ENCODE measurements around the gene RSU1.
A peak's percentile ranks its signal among the peaks of the same experiment; 100 is the strongest.

The RSU1 gene

GRCh38 chr10:16817125-16818019 lies at the start of gene RSU1:
Gene RSU1, minus strand, starts transcription at chr10:16817424. Its CDS starts 343 bp downstream, at chr10:16817081.
- Histone ChIP-seq H3K9ac (ENCODE audit: low read length) (peak within 1 kb of the TSS; percentile 86), H3K36me3 (ENCODE audit: control insufficient read depth, insufficient read depth, low read length) (no peaks in the 10 kb centered on the region), H3K27ac (ENCODE audit: low read depth, low read length) (peak within 1 kb of the TSS; percentile 89), H3K4me1 (ENCODE audit: control insufficient read depth, insufficient read depth, low read length) (peaks cover 4% of the 10 kb centered on the region), H3K27me3 (ENCODE audit: control insufficient read depth, insufficient read depth, low read length) (no peaks in the 10 kb centered on the region), H3K4me3 (ENCODE audit: low read length) (peak within 1 kb of the TSS; percentile 84)

GRCh38 chr10:16866541-16867275 lies 49.5 kb upstream of the RSU1 start:
- no peaks in the 10 kb centered on the region for H3K4me1 ChIP-seq (ENCODE audit: control insufficient read depth, insufficient read depth, low read length)

GRCh38 chr10:16865766-16866165 lies 48.5 kb upstream of the RSU1 start:
- Histone ChIP-seq H3K9ac (ENCODE audit: low read length) (no peak overlapping the region), H3K27ac (ENCODE audit: low read depth, low read length) (no peak overlapping the region), H3K4me1 (ENCODE audit: control insufficient read depth, insufficient read depth, low read length) (no peaks in the 10 kb centered on the region), H3K36me3 (ENCODE audit: control insufficient read depth, insufficient read depth, low read length) (no peaks in the 10 kb centered on the region), H3K27me3 (ENCODE audit: control insufficient read depth, insufficient read depth, low read length) (no peaks in the 10 kb centered on the region), H3K4me3 (ENCODE audit: low read length) (no peak overlapping the region)

More at GRCh38 chr10:16866541-16867275, 49.5 kb upstream of the RSU1 start:
- Histone ChIP-seq H3K9ac (ENCODE audit: low read length) (no peak overlapping the region), H3K36me3 (ENCODE audit: control insufficient read depth, insufficient read depth, low read length) (no peaks in the 10 kb centered on the region), H3K27ac (ENCODE audit: low read depth, low read length) (no peak overlapping the region), H3K27me3 (ENCODE audit: control insufficient read depth, insufficient read depth, low read length) (no peaks in the 10 kb centered on the region), H3K4me3 (ENCODE audit: low read length) (no peak overlapping the region)

- Histone ChIP-seq H3K27me3 (ENCODE audit: control insufficient read depth, insufficient read depth, low read length) (no peaks in the 10 kb centered on the region), H3K4me1 (ENCODE audit: control insufficient read depth, insufficient read depth, low read length) (no peaks in the 10 kb centered on the region), H3K4me3 (ENCODE audit: low read length) (no peak overlapping the region), H3K36me3 (ENCODE audit: control insufficient read depth, insufficient read depth, low read length) (no peaks in the 10 kb centered on the region), H3K9ac (ENCODE audit: low read length) (no peak overlapping the region), H3K27ac (ENCODE audit: low read depth, low read length) (no peak overlapping the region)
Measured at GRCh38 chr10:16863766-16864165, 46.5 kb upstream of the RSU1 start.

GRCh38 chr10:16857419-16857818 lies 40.2 kb upstream of the RSU1 start:
- Histone ChIP-seq H3K27me3 (ENCODE audit: control insufficient read depth, insufficient read depth, low read length) (no peaks in the 10 kb centered on the region), H3K27ac (ENCODE audit: low read depth, low read length) (no peak overlapping the region), H3K4me1 (ENCODE audit: control insufficient read depth, insufficient read depth, low read length) (no peaks in the 10 kb centered on the region), H3K9ac (ENCODE audit: low read length) (no peak overlapping the region), H3K36me3 (ENCODE audit: control insufficient read depth, insufficient read depth, low read length) (no peaks in the 10 kb centered on the region), H3K4me3 (ENCODE audit: low read length) (no peak overlapping the region)

- H3K27me3 ChIP-seq (ENCODE audit: control insufficient read depth, insufficient read depth, low read length) = no peaks in the 10 kb centered on the region
- no peaks in the 10 kb centered on the region for H3K4me1 ChIP-seq (ENCODE audit: control insufficient read depth, insufficient read depth, low read length)
- no peak overlapping the region for H3K9ac ChIP-seq (ENCODE audit: low read length)
- H3K27ac ChIP-seq (ENCODE audit: low read depth, low read length) = no peak overlapping the region
- H3K4me3 ChIP-seq (ENCODE audit: low read length) = no peak overlapping the region
- H3K36me3 ChIP-seq (ENCODE audit: control insufficient read depth, insufficient read depth, low read length) = no peaks in the 10 kb centered on the region
Measured at GRCh38 chr10:16856567-16856966, 39.3 kb upstream of the RSU1 start.

GRCh38 chr10:16856092-16856491 lies 38.9 kb upstream of the RSU1 start:
- Histone ChIP-seq H3K36me3 (ENCODE audit: control insufficient read depth, insufficient read depth, low read length) (no peaks in the 10 kb centered on the region), H3K4me1 (ENCODE audit: control insufficient read depth, insufficient read depth, low read length) (no peaks in the 10 kb centered on the region), H3K4me3 (ENCODE audit: low read length) (no peak overlapping the region), H3K9ac (ENCODE audit: low read length) (no peak overlapping the region), H3K27me3 (ENCODE audit: control insufficient read depth, insufficient read depth, low read length) (no peaks in the 10 kb centered on the region), H3K27ac (ENCODE audit: low read depth, low read length) (no peak overlapping the region)

GRCh38 chr10:16854623-16855022 lies 37.4 kb upstream of the RSU1 start:
- Histone ChIP-seq H3K27ac (ENCODE audit: low read depth, low read length) (no peak overlapping the region), H3K27me3 (ENCODE audit: control insufficient read depth, insufficient read depth, low read length) (no peaks in the 10 kb centered on the region), H3K4me3 (ENCODE audit: low read length) (no peak overlapping the region), H3K36me3 (ENCODE audit: control insufficient read depth, insufficient read depth, low read length) (no peaks in the 10 kb centered on the region), H3K4me1 (ENCODE audit: control insufficient read depth, insufficient read depth, low read length) (no peaks in the 10 kb centered on the region), H3K9ac (ENCODE audit: low read length) (no peak overlapping the region)

- Histone ChIP-seq H3K27ac (ENCODE audit: low read depth, low read length) (no peak overlapping the region), H3K27me3 (ENCODE audit: control insufficient read depth, insufficient read depth, low read length) (no peaks in the 10 kb centered on the region), H3K4me3 (ENCODE audit: low read length) (no peak overlapping the region), H3K9ac (ENCODE audit: low read length) (no peak overlapping the region), H3K36me3 (ENCODE audit: control insufficient read depth, insufficient read depth, low read length) (no peaks in the 10 kb centered on the region), H3K4me1 (ENCODE audit: control insufficient read depth, insufficient read depth, low read length) (no peaks in the 10 kb centered on the region)
Measured at GRCh38 chr10:16853809-16854208, 36.6 kb upstream of the RSU1 start.

GRCh38 chr10:16853201-16853600 lies 36.0 kb upstream of the RSU1 start:
- Histone ChIP-seq H3K27me3 (ENCODE audit: control insufficient read depth, insufficient read depth, low read length) (no peaks in the 10 kb centered on the region), H3K4me1 (ENCODE audit: control insufficient read depth, insufficient read depth, low read length) (no peaks in the 10 kb centered on the region), H3K27ac (ENCODE audit: low read depth, low read length) (no peak overlapping the region), H3K9ac (ENCODE audit: low read length) (no peak overlapping the region), H3K4me3 (ENCODE audit: low read length) (no peak overlapping the region), H3K36me3 (ENCODE audit: control insufficient read depth, insufficient read depth, low read length) (no peaks in the 10 kb centered on the region)

GRCh38 chr10:16852624-16853023 lies 35.4 kb upstream of the RSU1 start:
- H3K4me3 ChIP-seq (ENCODE audit: low read length) = no peak overlapping the region
- H3K4me1 ChIP-seq (ENCODE audit: control insufficient read depth, insufficient read depth, low read length) = no peaks in the 10 kb centered on the region
- no peak overlapping the region for H3K27ac ChIP-seq (ENCODE audit: low read depth, low read length)
- H3K9ac ChIP-seq (ENCODE audit: low read length) = no peak overlapping the region
- no peaks in the 10 kb centered on the region for H3K36me3 ChIP-seq (ENCODE audit: control insufficient read depth, insufficient read depth, low read length)
- H3K27me3 ChIP-seq (ENCODE audit: control insufficient read depth, insufficient read depth, low read length) = no peaks in the 10 kb centered on the region

GRCh38 chr10:16848562-16849154 lies 31.4 kb upstream of the RSU1 start:
- Histone ChIP-seq H3K4me3 (ENCODE audit: low read length) (no peak overlapping the region), H3K36me3 (ENCODE audit: control insufficient read depth, insufficient read depth, low read length) (no peaks in the 10 kb centered on the region), H3K27me3 (ENCODE audit: control insufficient read depth, insufficient read depth, low read length) (no peaks in the 10 kb centered on the region), H3K9ac (ENCODE audit: low read length) (no peak overlapping the region), H3K4me1 (ENCODE audit: control insufficient read depth, insufficient read depth, low read length) (no peaks in the 10 kb centered on the region), H3K27ac (ENCODE audit: low read depth, low read length) (no peak overlapping the region)

Measured in rectal smooth muscle tissue (tissue), 1 donor.